ENCODE measurements around the gene TARP.

Gene TARP

DNA sequence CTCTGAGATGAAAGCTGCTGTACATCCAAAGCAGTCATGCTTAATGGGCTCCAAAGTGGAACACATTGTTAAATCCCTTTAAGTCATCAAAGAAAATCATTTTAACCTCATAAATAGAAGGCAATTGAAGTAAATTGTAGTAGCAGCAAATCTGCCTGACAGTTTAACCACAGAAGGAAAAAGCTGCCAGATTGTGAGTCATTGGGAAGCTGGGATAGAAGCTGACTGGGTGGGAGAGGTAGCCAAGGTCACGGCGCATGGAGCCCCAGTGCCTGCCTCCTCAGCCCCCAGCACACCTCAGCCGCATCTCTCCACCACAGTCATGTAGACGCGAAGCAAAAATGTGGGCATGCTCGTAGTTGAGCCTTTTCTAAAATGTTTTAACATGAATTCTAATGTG, 44.0 kb downstream of the TARP start:
- H3K4me3 Mint-ChIP-seq, result no peak overlapping the region
- peak overlapping the region; percentile 2 for H3K27ac Mint-ChIP-seq
- H3K27me3 Mint-ChIP-seq, result no peaks in the 10 kb centered on the region
- H3K36me3 Mint-ChIP-seq (ENCODE audit: low read depth), result peaks cover 37% of the 10 kb centered on the region
- H3K9me3 Mint-ChIP-seq, result no peaks in the 10 kb centered on the region
- peaks cover 55% of the 10 kb centered on the region for H3K4me1 Mint-ChIP-seq (ENCODE audit: low read depth)

DNA sequence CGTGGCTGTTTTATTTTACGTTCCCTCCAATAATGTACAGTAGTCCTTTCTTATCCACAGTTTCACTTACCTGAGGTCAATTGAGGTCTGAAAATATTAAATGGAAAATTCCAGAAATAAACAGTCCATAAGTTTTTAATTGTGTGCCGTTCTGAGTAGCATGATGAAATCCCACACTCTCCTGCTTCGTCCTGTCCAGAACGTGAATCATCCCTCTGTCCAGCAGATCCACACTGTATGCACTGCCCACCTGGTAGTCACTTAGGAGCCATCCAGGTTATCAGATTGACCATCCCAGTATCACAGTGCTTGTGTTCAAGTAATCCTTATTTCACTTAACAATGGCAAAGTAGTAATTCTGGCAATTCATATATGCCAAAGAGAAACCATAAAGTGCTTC, 49.0 kb downstream of the TARP start:
- Mint-ChIP-seq H3K36me3 (ENCODE audit: low read depth) (peaks cover 49% of the 10 kb centered on the region), H3K27me3 (no peaks in the 10 kb centered on the region), H3K9me3 (no peaks in the 10 kb centered on the region), H3K27ac (no peak overlapping the region), H3K4me1 (ENCODE audit: low read depth) (peaks cover 43% of the 10 kb centered on the region), H3K4me3 (no peak overlapping the region)

DNA sequence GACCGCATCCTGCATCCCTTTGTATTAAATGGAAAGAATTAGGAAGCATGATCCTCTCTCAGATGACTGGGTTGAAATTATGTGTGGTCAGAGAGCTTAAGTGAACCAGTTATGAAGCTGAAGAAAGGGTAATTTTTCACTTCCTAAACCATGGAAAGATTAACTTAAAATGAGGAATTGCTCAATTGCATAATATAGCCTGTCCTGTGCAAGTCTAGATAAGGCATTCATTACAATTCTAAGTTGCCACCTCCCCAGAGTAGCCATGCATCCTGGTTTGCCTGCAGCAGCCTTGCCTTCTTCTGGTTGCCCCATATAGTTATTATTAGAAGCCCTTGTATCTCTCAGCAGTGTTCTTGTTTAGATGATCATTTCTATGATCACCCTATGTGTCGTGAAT, 50.1 kb downstream of the TARP start:
- H3K4me3 Mint-ChIP-seq, result no peak overlapping the region

DNA sequence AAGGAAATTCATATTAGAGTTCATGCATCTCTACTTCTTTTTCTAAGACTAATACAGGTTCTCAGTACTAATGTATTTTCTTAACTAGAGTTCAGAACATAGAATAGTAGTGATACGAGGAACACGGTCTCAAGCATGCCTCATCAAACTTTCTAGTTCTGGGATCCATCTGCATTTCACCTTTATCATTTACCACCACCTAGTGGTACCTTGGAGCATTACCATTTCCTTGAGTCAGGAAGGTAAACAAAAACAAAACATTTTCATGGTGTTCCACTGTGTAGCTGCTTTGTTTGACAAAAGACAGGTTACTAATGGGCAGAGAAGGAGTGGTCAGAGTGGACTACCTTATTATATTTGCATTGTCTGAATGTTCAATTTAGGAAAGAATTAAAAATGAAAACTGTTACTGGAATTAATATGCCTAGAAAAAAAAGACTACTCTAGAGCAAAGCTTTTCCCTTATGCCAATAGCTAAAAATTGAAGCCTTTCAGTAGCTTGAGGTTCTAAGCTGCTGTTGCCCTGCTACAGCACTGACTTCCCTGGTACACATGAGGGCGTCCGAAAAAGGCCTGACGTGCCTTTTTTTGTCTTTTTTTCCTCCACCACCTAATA, 50.8 kb downstream of the TARP start:
- H3K4me3 Mint-ChIP-seq, result no peak overlapping the region
- no peaks in the 10 kb centered on the region for H3K9me3 Mint-ChIP-seq
- peak overlapping the region; percentile 43 for H3K27ac Mint-ChIP-seq
- H3K4me1 Mint-ChIP-seq (ENCODE audit: low read depth), result peaks cover 46% of the 10 kb centered on the region
- H3K27me3 Mint-ChIP-seq, result no peaks in the 10 kb centered on the region
- H3K36me3 Mint-ChIP-seq (ENCODE audit: low read depth), result peaks cover 50% of the 10 kb centered on the region

More for the DNA sequence above, 50.1 kb downstream of the TARP start:
- H3K27ac Mint-ChIP-seq, result peak overlapping the region; percentile 17
- no peaks in the 10 kb centered on the region for H3K9me3 Mint-ChIP-seq
- peaks cover 49% of the 10 kb centered on the region for H3K36me3 Mint-ChIP-seq (ENCODE audit: low read depth)
- H3K4me1 Mint-ChIP-seq (ENCODE audit: low read depth), result peaks cover 39% of the 10 kb centered on the region
- no peaks in the 10 kb centered on the region for H3K27me3 Mint-ChIP-seq

DNA sequence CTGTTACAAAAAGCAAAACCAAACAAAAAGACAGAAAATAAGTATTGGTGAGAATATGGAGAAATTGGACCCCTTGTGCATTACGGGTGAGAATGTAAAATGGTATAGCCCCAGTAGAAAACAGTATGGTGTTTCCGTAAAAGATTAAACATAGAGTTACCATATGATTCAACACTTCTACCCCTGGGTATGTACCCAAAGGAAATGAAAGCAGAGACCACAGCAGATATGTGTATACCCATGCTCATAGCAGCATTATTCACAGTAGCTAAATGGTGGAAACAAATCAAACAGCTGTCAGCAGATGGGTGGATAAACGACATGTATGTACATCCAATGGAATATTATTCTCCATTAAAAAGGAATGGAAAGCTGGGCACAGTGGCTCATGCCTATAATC, 53.0 kb downstream of the TARP start:
- Mint-ChIP-seq H3K27me3 (no peaks in the 10 kb centered on the region), H3K4me1 (ENCODE audit: low read depth) (peaks cover 63% of the 10 kb centered on the region), H3K27ac (peak overlapping the region; percentile 72), H3K9me3 (no peaks in the 10 kb centered on the region), H3K36me3 (ENCODE audit: low read depth) (peaks cover 51% of the 10 kb centered on the region), H3K4me3 (no peak overlapping the region)

DNA sequence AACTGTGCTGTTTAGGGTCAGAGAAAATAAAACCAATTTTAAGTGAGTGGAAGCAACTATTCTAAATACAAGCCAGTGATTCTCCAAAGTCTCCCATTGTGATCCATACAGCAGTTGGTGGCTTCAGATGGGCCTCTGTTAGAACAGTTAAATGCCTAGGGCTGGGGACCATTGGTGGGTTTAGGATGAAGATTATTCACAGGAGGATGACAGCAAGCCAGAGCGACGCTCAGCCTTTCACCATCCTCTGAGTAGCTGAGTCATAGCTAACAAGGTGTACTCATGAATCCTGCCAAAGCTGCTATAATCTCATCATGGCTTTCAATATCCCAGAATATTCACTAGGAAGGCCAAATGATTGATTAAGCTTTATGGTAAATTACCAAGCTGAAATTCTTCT, 55.8 kb downstream of the TARP start:
- Mint-ChIP-seq H3K36me3 (ENCODE audit: low read depth) (peaks cover 46% of the 10 kb centered on the region), H3K4me3 (peak overlapping the region; percentile 1), H3K27ac (no peak overlapping the region), H3K9me3 (no peaks in the 10 kb centered on the region), H3K27me3 (no peaks in the 10 kb centered on the region), H3K4me1 (ENCODE audit: low read depth) (peaks cover 58% of the 10 kb centered on the region)

DNA sequence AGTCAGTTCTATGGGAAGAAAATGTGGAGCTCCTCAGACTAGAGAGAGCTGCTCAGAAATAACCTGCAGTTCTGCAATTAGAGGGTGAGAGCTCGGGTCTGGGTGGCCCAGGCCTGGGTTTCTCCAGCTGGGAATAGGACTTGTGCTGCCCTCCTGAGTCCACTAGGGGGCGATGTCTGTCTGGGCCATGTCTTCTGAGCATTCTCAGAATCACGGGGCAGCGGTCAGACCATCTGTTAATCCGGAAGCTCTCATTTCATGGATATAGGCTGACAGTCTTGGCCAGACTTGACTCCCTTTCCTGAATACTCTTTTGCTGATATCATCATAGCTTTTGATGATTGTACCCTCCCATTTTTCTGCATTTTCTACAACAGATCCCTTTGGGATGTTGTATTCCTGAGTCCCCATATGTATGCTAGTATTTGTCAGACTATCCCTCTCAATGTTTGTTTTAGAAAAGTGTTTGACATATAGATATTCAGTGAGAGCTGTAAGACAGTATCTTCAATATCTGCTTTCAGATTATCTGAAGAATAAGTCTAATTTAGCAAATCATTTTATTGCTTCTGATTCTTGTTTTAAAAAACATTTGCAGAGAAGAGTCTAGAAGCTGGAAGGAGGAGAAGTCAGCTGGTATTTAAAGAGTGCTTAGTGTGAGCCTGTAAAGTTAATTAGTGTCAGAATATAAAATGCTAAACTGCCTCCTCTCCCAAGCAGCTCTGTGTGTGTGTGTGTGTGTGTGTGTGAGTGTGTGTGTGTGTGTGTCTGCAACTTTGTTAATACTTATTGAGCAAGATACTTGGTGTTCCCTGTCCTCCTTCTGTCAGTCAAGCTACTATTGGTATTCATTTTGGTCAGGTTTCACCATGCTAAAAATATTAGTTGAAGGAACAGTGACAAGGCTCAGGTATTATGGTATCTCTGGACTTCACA, 57.4 kb downstream of the TARP start:
- Mint-ChIP-seq H3K36me3 (ENCODE audit: low read depth) (peaks cover 33% of the 10 kb centered on the region), H3K27ac (peak overlapping the region; percentile 47), H3K9me3 (no peaks in the 10 kb centered on the region), H3K4me1 (ENCODE audit: low read depth) (peaks cover 47% of the 10 kb centered on the region), H3K4me3 (no peak overlapping the region), H3K27me3 (no peaks in the 10 kb centered on the region)

DNA sequence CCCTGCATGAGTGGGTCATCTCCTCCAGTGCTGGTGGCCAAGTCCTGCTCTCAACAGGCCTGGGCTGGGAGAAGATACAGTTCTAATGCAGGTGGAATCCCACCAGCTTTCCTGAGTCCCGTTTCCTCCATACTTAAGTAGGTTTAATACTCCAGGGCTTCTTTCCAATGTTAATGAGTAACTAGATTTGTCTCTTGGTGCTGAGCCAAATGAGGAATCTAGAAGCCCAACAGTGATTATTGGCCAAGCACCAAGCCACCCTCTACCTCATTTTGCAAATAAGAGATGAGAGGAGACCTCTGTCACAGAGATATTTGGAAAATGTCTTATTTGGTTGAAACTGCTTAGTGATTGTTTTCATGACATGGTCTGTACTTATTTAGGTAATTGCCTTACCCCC, 58.3 kb downstream of the TARP start:
- peaks cover 27% of the 10 kb centered on the region for H3K36me3 Mint-ChIP-seq (ENCODE audit: low read depth)
- no peak overlapping the region for H3K4me3 Mint-ChIP-seq
- no peaks in the 10 kb centered on the region for H3K27me3 Mint-ChIP-seq
- no peaks in the 10 kb centered on the region for H3K9me3 Mint-ChIP-seq
- peaks cover 39% of the 10 kb centered on the region for H3K4me1 Mint-ChIP-seq (ENCODE audit: low read depth)
- H3K27ac Mint-ChIP-seq, result no peak overlapping the region

DNA sequence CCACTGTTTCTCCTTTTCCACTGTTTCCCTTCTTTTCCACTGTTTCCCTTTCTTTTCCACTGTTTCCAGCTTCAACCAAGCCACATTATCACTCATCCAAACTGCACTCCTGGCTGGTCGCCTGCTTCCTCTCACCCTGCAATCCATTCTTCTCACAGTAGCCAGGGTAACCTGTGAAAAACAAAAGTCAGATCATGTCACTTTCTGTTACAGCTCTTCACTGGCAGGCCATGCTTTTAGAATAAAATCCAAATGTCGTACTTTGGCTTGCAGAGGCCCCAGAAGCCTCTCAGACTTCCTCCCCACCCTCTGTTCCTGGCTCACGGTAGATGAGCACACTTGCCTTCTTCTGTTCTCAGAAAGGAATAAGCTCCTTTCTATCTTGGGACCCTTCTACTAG, 61.5 kb downstream of the TARP start:
- H3K4me1 Mint-ChIP-seq (ENCODE audit: low read depth), result peaks cover 14% of the 10 kb centered on the region
- H3K4me3 Mint-ChIP-seq, result no peak overlapping the region
- no peaks in the 10 kb centered on the region for H3K9me3 Mint-ChIP-seq
- H3K27ac Mint-ChIP-seq, result peak overlapping the region; percentile 2
- peaks cover 17% of the 10 kb centered on the region for H3K36me3 Mint-ChIP-seq (ENCODE audit: low read depth)
- no peaks in the 10 kb centered on the region for H3K27me3 Mint-ChIP-seq

DNA sequence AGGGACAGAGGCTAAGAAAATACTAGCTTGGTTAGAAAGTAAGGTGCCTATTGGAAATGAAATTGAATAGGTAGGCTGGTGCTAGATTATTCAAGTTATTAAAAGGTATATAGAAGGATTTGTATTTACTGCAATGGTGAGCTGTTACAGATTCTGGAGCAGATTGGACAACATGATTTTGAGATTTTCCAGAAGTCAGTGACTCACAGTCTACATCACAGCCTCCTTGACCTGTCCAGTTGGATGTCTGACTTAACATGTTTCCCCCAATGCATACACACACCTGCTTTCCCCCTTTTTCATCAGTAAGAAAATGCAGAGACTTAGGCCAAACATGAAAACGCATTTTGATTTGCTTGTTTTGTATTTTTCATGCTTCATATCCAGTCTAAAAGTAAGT, 62.0 kb downstream of the TARP start:
- H3K4me1 Mint-ChIP-seq (ENCODE audit: low read depth), result peaks cover 10% of the 10 kb centered on the region
- no peaks in the 10 kb centered on the region for H3K27me3 Mint-ChIP-seq
- H3K9me3 Mint-ChIP-seq, result no peaks in the 10 kb centered on the region
- no peak overlapping the region for H3K27ac Mint-ChIP-seq
- H3K36me3 Mint-ChIP-seq (ENCODE audit: low read depth), result peaks cover 16% of the 10 kb centered on the region
- H3K4me3 Mint-ChIP-seq, result no peak overlapping the region

Measured in stimulated activated naive CD8-positive, alpha-beta T cell treated with anti-CD3 and anti-CD28 coated beads, Interleukin-15, Interleukin-2, amounts not matched to agents 100 ng/mL and 50 ng/mL, for 24 hours (primary cell).